Uterus (tissue), 2 donors: ENCODE data around the gene TRAK2.

ENCODE experiments used
- CTCF ChIP-seq, 4 experiments: fragments of 200-600 bp in 2 of 4; fragments of 450-650 bp in 2 of 4; sonication (generic) in 2 of 4; IDR thresholded peaks; one replicate each; pipeline ENCODE4 v1.5.1; 2016 to 2019; ENCODE audit warnings: antibody characterized with exemption in 4 of 4, mild to moderate bottlenecking in 2 of 4, moderate library complexity in 1 of 4
- POLR2A ChIP-seq, 2 donors: fragments of 450-650 bp; IDR thresholded peaks; one replicate each; pipeline ENCODE4 v1.6.1; 2016; ENCODE audit warnings: antibody characterized with exemption in 2 of 2, mild to moderate bottlenecking in 1 of 2, moderate library complexity in 1 of 2

GRCh38 chr2:201452922-201453643, 1.8 kb upstream of the TRAK2 start:
- TF ChIP-seq CTCF (IDR thresholded peaks at IDR 0.05) (no peak), POLR2A (IDR thresholded peaks at IDR 0.05) (no peak)
